ENCODE measurements around the gene ACTL6B. TPM values are rescaled to one million over a fixed set of nuclear protein-coding genes. Genes with fewer than 3 reads are reported as not detected.

ACTL6B gene
- total and polyA plus RNA-seq, 4 donors, result not detected

DNA sequence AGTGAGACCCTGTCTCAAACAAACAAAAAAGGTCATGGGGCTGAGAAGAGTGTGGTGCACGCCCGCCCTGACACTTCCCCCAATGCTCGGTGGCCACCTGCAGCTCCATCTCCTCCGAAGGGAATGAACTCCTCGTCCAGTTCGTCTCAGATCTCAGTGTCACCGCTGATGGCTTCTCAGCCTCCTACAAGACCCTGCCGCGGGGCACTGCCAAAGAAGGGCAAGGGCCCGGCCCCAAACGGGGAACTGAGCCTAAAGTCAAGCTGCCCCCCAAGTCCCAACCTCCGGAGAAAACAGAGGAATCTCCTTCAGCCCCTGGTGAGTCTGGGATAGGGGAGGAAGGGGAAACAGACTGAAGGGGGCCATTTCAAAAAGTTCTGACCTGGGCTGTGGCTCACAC is 49.9 kb downstream of the ACTL6B start (continued):
- TF ChIP-seq HNF4G (IDR thresholded peaks at IDR 0.05) (no peak), NR2F2 (IDR thresholded peaks at IDR 0.05) (no peak)

DNA sequence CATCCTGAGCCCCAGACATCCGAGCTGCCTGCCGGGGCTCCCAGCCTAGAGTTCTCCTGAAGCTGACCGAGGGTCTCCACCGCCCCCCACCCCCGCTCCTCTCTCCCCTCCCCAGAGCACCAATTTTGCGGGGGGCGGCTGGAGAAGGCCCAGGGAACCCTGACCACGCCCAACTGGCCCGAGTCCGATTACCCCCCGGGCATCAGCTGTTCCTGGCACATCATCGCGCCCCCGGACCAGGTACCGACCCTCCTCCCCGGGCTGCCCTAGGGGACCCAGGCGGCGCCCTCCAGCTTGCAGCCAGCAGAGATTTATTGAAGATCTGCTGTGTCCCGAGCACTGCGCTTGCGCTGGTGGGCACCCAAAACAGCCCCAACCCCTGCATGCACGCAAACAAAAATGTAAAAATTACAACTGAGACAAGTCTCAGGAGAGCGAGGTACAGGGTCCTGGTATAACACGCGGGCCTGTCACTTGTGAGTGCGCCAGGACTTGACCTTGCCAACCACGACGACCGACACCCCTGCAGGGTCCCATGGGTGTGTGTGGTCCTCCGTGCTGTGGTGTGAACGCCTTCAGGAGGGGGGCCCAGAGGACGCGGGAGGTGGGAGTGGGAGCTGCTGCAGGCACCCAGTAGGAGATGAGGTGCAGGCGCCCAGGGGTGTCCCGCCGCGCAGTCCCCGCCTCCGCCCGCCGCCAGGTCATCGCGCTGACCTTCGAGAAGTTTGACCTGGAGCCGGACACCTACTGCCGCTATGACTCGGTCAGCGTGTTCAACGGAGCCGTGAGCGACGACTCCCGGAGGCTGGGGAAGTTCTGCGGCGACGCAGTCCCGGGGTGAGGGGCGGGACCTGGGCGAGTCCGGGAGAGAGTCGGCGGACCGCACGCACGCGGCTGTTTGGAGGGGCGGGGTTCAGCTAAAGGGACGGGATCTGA is 51.0 kb downstream of the ACTL6B start:
- Histone ChIP-seq H3K9ac (ENCODE audit: low read depth in 1 of 2, low read length in 2 of 2) (no peak overlapping the region), H3K36me3 (ENCODE audit: control insufficient read depth in 4 of 4, insufficient read depth in 3 of 4, low read depth in 1 of 4, low read length in 3 of 4) (no peaks in the 10 kb centered on the region), H3K9me3 (ENCODE audit: control insufficient read depth in 4 of 4, low read length in 3 of 4) (no peaks in the 10 kb centered on the region), H3K4me1 (ENCODE audit: control insufficient read depth in 4 of 4, insufficient read depth in 4 of 4, low read length in 3 of 4) (peaks cover 8 to 37% (median 21%) of the 10 kb centered on the region in 4 donors), H3K27me3 (ENCODE audit: control insufficient read depth in 4 of 4, insufficient read depth in 4 of 4, low read length in 3 of 4) (no peaks in the 10 kb centered on the region), H3K27ac (ENCODE audit: low read depth in 1 of 2, low read length in 2 of 2) (peak overlapping the region; percentile 60 to 67), H3K4me3 (ENCODE audit: low read depth in 1 of 3, low read length in 3 of 3) (peak overlapping the region in 2 of 3 donors; percentile 64 to 74)
- no peak for DNase-seq (ENCODE audit: low spot score)
- WGBS, result 10% methylated on average over 68 of the region's 68 CpGs
- TF ChIP-seq, protein P1, sequence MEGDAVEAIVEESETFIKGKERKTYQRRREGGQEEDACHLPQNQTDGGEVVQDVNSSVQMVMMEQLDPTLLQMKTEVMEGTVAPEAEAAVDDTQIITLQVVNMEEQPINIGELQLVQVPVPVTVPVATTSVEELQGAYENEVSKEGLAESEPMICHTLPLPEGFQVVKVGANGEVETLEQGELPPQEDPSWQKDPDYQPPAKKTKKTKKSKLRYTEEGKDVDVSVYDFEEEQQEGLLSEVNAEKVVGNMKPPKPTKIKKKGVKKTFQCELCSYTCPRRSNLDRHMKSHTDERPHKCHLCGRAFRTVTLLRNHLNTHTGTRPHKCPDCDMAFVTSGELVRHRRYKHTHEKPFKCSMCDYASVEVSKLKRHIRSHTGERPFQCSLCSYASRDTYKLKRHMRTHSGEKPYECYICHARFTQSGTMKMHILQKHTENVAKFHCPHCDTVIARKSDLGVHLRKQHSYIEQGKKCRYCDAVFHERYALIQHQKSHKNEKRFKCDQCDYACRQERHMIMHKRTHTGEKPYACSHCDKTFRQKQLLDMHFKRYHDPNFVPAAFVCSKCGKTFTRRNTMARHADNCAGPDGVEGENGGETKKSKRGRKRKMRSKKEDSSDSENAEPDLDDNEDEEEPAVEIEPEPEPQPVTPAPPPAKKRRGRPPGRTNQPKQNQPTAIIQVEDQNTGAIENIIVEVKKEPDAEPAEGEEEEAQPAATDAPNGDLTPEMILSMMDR (IDR thresholded peaks at IDR 0.05; ENCODE audit: low read depth, low read length, missing input control), result no peak
- TF ChIP-seq HNF4A (conservative IDR thresholded peaks at IDR 0.05), result peak in 1 of 2 donors; percentile 11
- no peak for TF ChIP-seq TAF1 (conservative IDR thresholded peaks at IDR 0.05)
- TF ChIP-seq, protein P2, sequence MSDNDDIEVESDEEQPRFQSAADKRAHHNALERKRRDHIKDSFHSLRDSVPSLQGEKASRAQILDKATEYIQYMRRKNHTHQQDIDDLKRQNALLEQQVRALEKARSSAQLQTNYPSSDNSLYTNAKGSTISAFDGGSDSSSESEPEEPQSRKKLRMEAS (IDR thresholded peaks at IDR 0.05), result peak; percentile 22
- peak; percentile 17 for TF ChIP-seq SP1 (IDR thresholded peaks at IDR 0.05)

DNA sequence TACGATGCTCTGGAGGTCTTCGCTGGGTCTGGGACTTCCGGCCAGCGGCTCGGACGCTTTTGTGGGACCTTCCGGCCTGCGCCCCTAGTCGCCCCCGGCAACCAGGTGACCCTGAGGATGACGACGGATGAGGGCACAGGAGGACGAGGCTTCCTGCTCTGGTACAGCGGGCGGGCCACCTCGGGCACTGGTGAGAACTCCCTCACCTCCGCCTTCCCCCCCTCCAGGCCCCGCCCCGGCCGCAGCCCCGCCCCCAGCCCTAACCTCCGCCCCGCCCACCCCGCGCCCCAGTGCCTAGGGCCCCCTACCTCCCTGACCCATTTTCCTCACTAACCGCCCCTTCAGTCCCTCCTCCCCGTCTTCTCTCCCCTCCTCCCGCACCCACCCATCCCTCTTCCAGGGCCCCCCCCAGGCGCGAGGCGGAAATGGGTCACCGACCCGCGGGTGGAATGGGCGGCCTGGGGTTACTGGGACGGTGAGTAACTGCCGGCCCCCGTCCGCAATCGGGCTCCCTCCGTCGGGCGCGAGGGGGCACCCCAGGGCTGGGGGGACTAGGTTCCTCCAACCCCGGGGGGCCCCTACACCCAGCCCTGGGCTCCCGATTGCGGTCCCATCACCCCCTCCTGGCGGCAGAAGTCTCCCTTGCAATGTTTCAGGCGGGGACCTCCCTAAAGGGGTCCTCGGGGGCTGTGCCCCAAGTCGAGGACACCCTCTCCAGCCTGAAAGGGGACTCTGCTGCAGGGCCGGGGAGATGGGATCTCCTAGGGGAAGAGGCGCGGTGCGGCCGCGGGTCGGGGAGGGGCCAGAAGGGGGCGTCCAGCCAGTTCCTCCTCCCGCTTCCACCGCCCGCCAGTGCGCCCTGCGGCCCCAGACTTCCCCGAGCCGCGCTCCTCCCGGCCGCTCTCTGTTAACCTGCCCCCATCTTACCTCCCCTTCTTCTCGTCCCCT is 51.9 kb downstream of the ACTL6B start:
- DNase-seq (ENCODE audit: low spot score), result peak; percentile 74
- Histone ChIP-seq H3K27ac (ENCODE audit: low read depth in 1 of 2, low read length in 2 of 2) (peak overlapping the region; percentile 67 to 72), H3K4me3 (ENCODE audit: low read depth in 1 of 3, low read length in 3 of 3) (peak overlapping the region; percentile 0 to 74 (median 64)), H3K36me3 (ENCODE audit: control insufficient read depth in 4 of 4, insufficient read depth in 3 of 4, low read depth in 1 of 4, low read length in 3 of 4) (no peaks in the 10 kb centered on the region), H3K9me3 (ENCODE audit: control insufficient read depth in 4 of 4, low read length in 3 of 4) (no peaks in the 10 kb centered on the region), H3K4me1 (ENCODE audit: control insufficient read depth in 4 of 4, insufficient read depth in 4 of 4, low read length in 3 of 4) (peaks cover 8 to 37% (median 21%) of the 10 kb centered on the region in 4 donors), H3K9ac (ENCODE audit: low read depth in 1 of 2, low read length in 2 of 2) (peak overlapping the region; percentile 43), H3K27me3 (ENCODE audit: control insufficient read depth in 4 of 4, insufficient read depth in 4 of 4, low read length in 3 of 4) (no peaks in the 10 kb centered on the region)
- TF ChIP-seq RAD21 (IDR thresholded peaks at IDR 0.05), result peak; percentile 25 to 36
- TF ChIP-seq, protein P1 (IDR thresholded peaks at IDR 0.05; ENCODE audit: low read depth, low read length, missing input control), result peak; percentile 3
- TF ChIP-seq, protein P3, sequence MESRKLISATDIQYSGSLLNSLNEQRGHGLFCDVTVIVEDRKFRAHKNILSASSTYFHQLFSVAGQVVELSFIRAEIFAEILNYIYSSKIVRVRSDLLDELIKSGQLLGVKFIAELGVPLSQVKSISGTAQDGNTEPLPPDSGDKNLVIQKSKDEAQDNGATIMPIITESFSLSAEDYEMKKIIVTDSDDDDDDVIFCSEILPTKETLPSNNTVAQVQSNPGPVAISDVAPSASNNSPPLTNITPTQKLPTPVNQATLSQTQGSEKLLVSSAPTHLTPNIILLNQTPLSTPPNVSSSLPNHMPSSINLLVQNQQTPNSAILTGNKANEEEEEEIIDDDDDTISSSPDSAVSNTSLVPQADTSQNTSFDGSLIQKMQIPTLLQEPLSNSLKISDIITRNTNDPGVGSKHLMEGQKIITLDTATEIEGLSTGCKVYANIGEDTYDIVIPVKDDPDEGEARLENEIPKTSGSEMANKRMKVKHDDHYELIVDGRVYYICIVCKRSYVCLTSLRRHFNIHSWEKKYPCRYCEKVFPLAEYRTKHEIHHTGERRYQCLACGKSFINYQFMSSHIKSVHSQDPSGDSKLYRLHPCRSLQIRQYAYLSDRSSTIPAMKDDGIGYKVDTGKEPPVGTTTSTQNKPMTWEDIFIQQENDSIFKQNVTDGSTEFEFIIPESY (IDR thresholded peaks at IDR 0.05), result no peak
- TF ChIP-seq EGR1 (IDR thresholded peaks at IDR 0.05; ENCODE audit: low read depth in 2 of 2), result no peak
- TF ChIP-seq RXRA (IDR thresholded peaks at IDR 0.05), result peak in 1 of 2 donors; percentile 24
- no peak for TF ChIP-seq JUND (IDR thresholded peaks at IDR 0.05)
- no peak for TF ChIP-seq HNF4A (conservative IDR thresholded peaks at IDR 0.05)
- 6% methylated on average over 70 of the region's 70 CpGs for WGBS

All from liver (tissue), 9 donors.